H9 (cell line): ENCODE measurements around the gene MAP2K3. TPM values are rescaled to one million over a fixed set of nuclear protein-coding genes. Genes with fewer than 3 reads are reported as not detected.

Source experiments
- DNase-seq: peaks from one replicate; pipeline ENCODE4 v3.0.0-alpha.2; 2017
- H2AFZ ChIP-seq: one replicate; pipeline ENCODE4 v1.6.1; 2013; ENCODE audit warnings: mild to moderate bottlenecking, low read length, control low read depth, moderate library complexity
- H2AK5ac ChIP-seq: 2 replicates; pipeline ENCODE4 v1.6.1; 2013; ENCODE audit warnings: low read length, control low read depth, mixed read lengths; ENCODE audit not compliant: insufficient read length
- H2BK120ac ChIP-seq: one replicate; pipeline ENCODE4 v1.6.1; 2013; ENCODE audit warnings: low read depth, mild to moderate bottlenecking, low read length, control low read depth, inconsistent platforms; ENCODE audit not compliant: poor library complexity, severe bottlenecking
- H2BK12ac ChIP-seq: 2 replicates; pipeline ENCODE4 v1.6.1; 2013; ENCODE audit warnings: low read length, control low read depth, mixed read lengths, low read depth; ENCODE audit not compliant: insufficient read length
- H2BK15ac ChIP-seq: 2 replicates; pipeline ENCODE4 v1.6.1; 2013; ENCODE audit warnings: low read depth, low read length, control low read depth
- H2BK20ac ChIP-seq: one replicate; pipeline ENCODE4 v1.6.1; 2013; ENCODE audit warnings: low read depth, mild to moderate bottlenecking, low read length, control low read depth, inconsistent platforms; ENCODE audit not compliant: poor library complexity, severe bottlenecking
- H2BK5ac ChIP-seq: 2 replicates; pipeline ENCODE4 v1.6.1; 2013; ENCODE audit warnings: low read length, control low read depth, mixed read lengths; ENCODE audit not compliant: insufficient read length
- H3K14ac ChIP-seq: 2 replicates; pipeline ENCODE4 v1.6.1; 2013; ENCODE audit warnings: low read length, control low read depth; ENCODE audit not compliant: insufficient read depth
- H3K18ac ChIP-seq: 2 replicates; pipeline ENCODE4 v1.6.1; 2013; ENCODE audit warnings: low read depth, mild to moderate bottlenecking, mixed read lengths, low read length, control low read depth; ENCODE audit not compliant: insufficient read length
- H3K23ac ChIP-seq: 2 replicates; pipeline ENCODE4 v1.6.1; 2013; ENCODE audit warnings: low read length, control low read depth, mixed read lengths, low read depth; ENCODE audit not compliant: insufficient read length
- H3K23me2 ChIP-seq: 2 replicates; pipeline ENCODE4 v1.6.1; 2013; ENCODE audit warnings: low read depth, mild to moderate bottlenecking, mixed read lengths, low read length, control low read depth; ENCODE audit not compliant: insufficient read length, poor library complexity, severe bottlenecking
- H3K27ac ChIP-seq: 2 replicates; pipeline ENCODE4 v1.5.1; 2013; ENCODE audit warnings: low read length, control low read depth, mixed read lengths, low read depth; ENCODE audit not compliant: insufficient read length
- H3K27me3 ChIP-seq: 2 replicates; pipeline ENCODE4 v1.6.1; 2013; ENCODE audit warnings: low read length, control low read depth, inconsistent platforms; ENCODE audit not compliant: insufficient read depth
- H3K4ac ChIP-seq: 2 replicates; pipeline ENCODE4 v1.6.1; 2013; ENCODE audit warnings: low read depth, mild to moderate bottlenecking, control low read depth, inconsistent platforms, low read length, moderate library complexity
- H3K4me1 ChIP-seq: 2 replicates; pipeline ENCODE4 v1.6.1; 2013; ENCODE audit warnings: low read length, control low read depth, inconsistent platforms; ENCODE audit not compliant: insufficient read depth
- H3K4me2 ChIP-seq: 2 replicates; pipeline ENCODE4 v1.6.1; 2013; ENCODE audit warnings: low read length, control low read depth, mixed read lengths; ENCODE audit not compliant: insufficient read length, insufficient read depth
- H3K56ac ChIP-seq: 2 replicates; pipeline ENCODE4 v1.6.1; 2013; ENCODE audit warnings: low read depth, mild to moderate bottlenecking, mixed read lengths, low read length, control low read depth; ENCODE audit not compliant: insufficient read length
- H3K79me1 ChIP-seq: 2 replicates; pipeline ENCODE4 v1.6.1; 2013; ENCODE audit warnings: low read depth, mild to moderate bottlenecking, moderate library complexity, low read length, control low read depth, inconsistent platforms; ENCODE audit not compliant: insufficient read depth, poor library complexity, severe bottlenecking
- H3K79me2 ChIP-seq: 2 replicates; pipeline ENCODE4 v1.6.1; 2013; ENCODE audit warnings: low read length, control low read depth, inconsistent platforms; ENCODE audit not compliant: insufficient read depth
- H3K9ac ChIP-seq: 2 replicates; pipeline ENCODE4 v1.6.1; 2013; ENCODE audit warnings: low read length, control low read depth, mixed read lengths; ENCODE audit not compliant: insufficient read length; ENCODE audit errors: extremely low read depth
- H3K9me3 ChIP-seq: one replicate; pipeline ENCODE4 v1.6.1; 2013; ENCODE audit warnings: low read depth, low read length, inconsistent platforms; ENCODE audit not compliant: control insufficient read depth
- H3T11ph ChIP-seq: one replicate; pipeline ENCODE4 v1.6.1; 2013; ENCODE audit warnings: mild to moderate bottlenecking, low read length, control low read depth, inconsistent platforms
- H4K20me1 ChIP-seq: one replicate; pipeline ENCODE4 v1.6.1; 2013; ENCODE audit not compliant: control insufficient read depth, insufficient read length, insufficient read depth
- H4K5ac ChIP-seq: 2 replicates; pipeline ENCODE4 v1.6.1; 2013; ENCODE audit warnings: low read depth, mild to moderate bottlenecking, mixed read lengths, low read length, control low read depth; ENCODE audit not compliant: insufficient read length
- H4K8ac ChIP-seq: replicated peaks from 2 replicates; pipeline ENCODE4 v1.6.1; 2013; ENCODE audit warnings: low read length, control low read depth, mixed read lengths, low read depth; ENCODE audit not compliant: insufficient read length
- H4K91ac ChIP-seq: 2 replicates; pipeline ENCODE4 v1.6.1; 2013; ENCODE audit warnings: low read depth, mild to moderate bottlenecking, moderate library complexity, mixed read lengths, low read length, control low read depth; ENCODE audit not compliant: insufficient read length
- H3K27ac Mint-ChIP-seq, 3 experiments: 2 replicates in 2 of 3; 3 replicates in 1 of 3; pipeline ENCODE4 v1.8.0; 2020 to 2021; ENCODE audit warnings: mixed read lengths in 3 of 3, mild to moderate bottlenecking in 1 of 3, moderate library complexity in 1 of 3
- H3K27me3 Mint-ChIP-seq: 2 replicates; pipeline ENCODE4 v1.8.0; 2021; ENCODE audit warnings: low read depth, mild to moderate bottlenecking, moderate library complexity, mixed read lengths
- H3K36me3 Mint-ChIP-seq, 3 experiments: 2 replicates in 2 of 3; 3 replicates in 1 of 3; pipeline ENCODE4 v1.8.0; 2020 to 2021; ENCODE audit warnings: low read depth in 3 of 3, mixed read lengths in 3 of 3; ENCODE audit not compliant: insufficient read depth in 1 of 3
- H3K4me1 Mint-ChIP-seq, 2 experiments: 2 replicates each; pipeline ENCODE4 v1.8.0; 2020; ENCODE audit warnings: mixed read lengths in 2 of 2
- H3K4me3 Mint-ChIP-seq, 2 experiments: 2 replicates in 1 of 2; 3 replicates in 1 of 2; pipeline ENCODE4 v1.8.0; 2020 to 2021; ENCODE audit warnings: mild to moderate bottlenecking in 2 of 2, mixed read lengths in 2 of 2, moderate library complexity in 1 of 2
- H3K9me3 Mint-ChIP-seq, 2 experiments: 2 replicates in 1 of 2; 3 replicates in 1 of 2; pipeline ENCODE4 v1.8.0; 2020; ENCODE audit warnings: mild to moderate bottlenecking in 2 of 2, mixed read lengths in 2 of 2, moderate library complexity in 1 of 2
- CTCF ChIP-seq: fragments of 200-600 bp; sonication (generic); conservative IDR thresholded peaks from 3 replicates; pipeline ENCODE4 v1.8.0; 2021; ENCODE audit warnings: antibody characterized with exemption, mild to moderate bottlenecking
- WGBS: extraction: QIAGEN DNeasy Blood & Tissue Kit; methylation state at CpG from one replicate; pipeline ENCODE4 v1.1.7; 2013; ENCODE audit warnings: missing lambda C conversion rate, low lambda C conversion rate, mixed read lengths; ENCODE audit not compliant: insufficient read length; ENCODE audit errors: extremely low coverage; 5-methylcytosine and 5-hydroxymethylcytosine counted together
- total RNA-seq: library from RNA; stranded (reverse); gene quantifications from 2 replicates; pipeline ENCODE4 v1.2.1, GENCODE V29; 2021

MAP2K3 gene
- total RNA-seq, 1 experiment from 2014 or later: 26.1 TPM

DNA sequence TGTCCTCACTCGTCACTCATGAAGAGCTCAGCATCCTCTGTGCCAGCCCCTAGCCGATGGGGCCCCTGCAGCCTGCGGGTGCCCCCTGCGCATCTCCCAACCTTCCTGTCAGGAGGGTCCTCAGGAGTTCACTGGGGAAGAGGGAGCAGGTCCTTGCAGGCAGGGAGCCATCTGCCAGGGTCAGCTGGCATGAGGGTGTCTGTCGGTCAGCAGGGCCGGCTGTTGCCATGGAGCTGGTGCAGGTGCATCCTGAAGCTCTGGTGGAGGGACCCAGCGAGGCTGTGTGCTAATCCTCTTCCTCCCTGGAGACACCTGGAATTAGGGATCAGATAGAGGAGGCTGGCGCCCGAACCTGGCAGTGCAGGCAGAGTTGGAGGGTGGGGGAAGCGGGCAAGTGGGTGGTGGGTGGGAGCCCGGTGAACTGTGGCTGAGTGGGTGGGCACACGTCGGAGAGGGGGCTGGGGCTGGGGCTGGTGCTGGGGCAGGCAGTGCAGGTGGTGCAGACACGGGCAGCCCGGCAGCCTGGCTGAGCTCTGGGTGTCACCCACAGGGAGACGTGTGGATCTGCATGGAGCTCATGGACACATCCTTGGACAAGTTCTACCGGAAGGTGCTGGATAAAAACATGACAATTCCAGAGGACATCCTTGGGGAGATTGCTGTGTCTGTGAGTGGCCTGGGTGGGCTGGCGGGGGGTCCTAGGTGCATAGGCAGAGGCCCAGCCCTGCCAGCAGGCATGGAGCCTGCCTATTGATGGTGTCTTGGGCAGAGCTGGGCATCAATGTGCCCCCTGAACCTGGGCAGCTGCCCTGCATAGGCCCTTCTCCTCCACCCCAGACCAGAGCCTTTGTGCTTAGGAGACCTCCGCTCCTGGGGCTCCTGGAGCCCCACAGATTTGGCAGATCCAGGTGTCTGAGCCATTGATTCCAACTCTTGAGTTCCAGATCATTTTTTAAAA, 17.4 kb downstream of the MAP2K3 start:
- no peak overlapping the region for H3K9ac ChIP-seq
- peaks cover 62 to 78% of the 10 kb centered on the region in 2 experiments for H3K9me3 Mint-ChIP-seq
- peaks cover 2% of the 10 kb centered on the region for H4K20me1 ChIP-seq

More for the DNA sequence above, 17.4 kb downstream of the MAP2K3 start:
- Histone ChIP-seq H2BK20ac (no peak overlapping the region), H3K9me3 (peaks cover 20% of the 10 kb centered on the region), H3K27me3 (no peaks in the 10 kb centered on the region), H3K4me2 (no peak overlapping the region), H3T11ph (no peak overlapping the region), H2BK15ac (no peak overlapping the region), H4K91ac (no peak overlapping the region), H2BK120ac (no peak overlapping the region), H3K14ac (no peak overlapping the region), H3K27ac (no peak overlapping the region), H3K56ac (no peak overlapping the region), H2AFZ (no peak overlapping the region), H3K23ac (no peak overlapping the region), H3K4ac (no peak overlapping the region), H4K8ac (no peak overlapping the region), H3K4me1 (no peaks in the 10 kb centered on the region), H3K18ac (no peak overlapping the region), H2BK12ac (no peak overlapping the region), H3K23me2 (no peaks in the 10 kb centered on the region), H2AK5ac (no peak overlapping the region), H4K5ac (no peak overlapping the region), H3K79me1 (no peaks in the 10 kb centered on the region), H3K79me2 (no peaks in the 10 kb centered on the region), H2BK5ac (no peak overlapping the region)
- TF ChIP-seq CTCF: no peak
- no CpG with 5 or more reads among the region's 19 CpGs for WGBS
- no peak for DNase-seq
- no peaks in the 10 kb centered on the region; a peak in 1 of 4 replicates for H3K4me1 Mint-ChIP-seq
- H3K36me3 Mint-ChIP-seq: peaks cover 23 to 56% (median 33%) of the 10 kb centered on the region in 3 experiments
- H3K4me3 Mint-ChIP-seq: no peak overlapping the region
- H3K27ac Mint-ChIP-seq: no peak overlapping the region
- peaks cover 5% of the 10 kb centered on the region; the same call in 1 of the 2 replicates for H3K27me3 Mint-ChIP-seq
